ENCODE measurements around the gene LYPD1.

LYPD1 gene

DNA sequence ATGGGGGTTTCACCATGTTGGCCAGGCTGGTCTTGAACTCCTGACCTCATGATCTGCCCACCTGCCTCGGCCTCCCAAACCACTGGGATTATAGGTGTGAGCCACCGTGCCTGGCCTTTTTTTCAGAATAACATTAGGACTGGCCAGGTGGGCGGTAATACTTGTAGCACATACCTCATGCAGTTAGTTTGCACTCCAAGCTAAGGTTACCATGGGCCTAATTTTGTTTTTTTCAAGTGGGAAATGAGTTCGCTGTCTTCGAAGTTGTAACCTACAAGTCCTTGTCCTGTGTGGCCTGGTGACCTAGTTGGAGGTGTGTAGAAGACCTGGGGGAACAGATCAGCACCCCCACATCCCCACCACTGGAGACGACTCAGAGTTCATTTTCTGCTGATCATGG, 74.8 kb downstream of the LYPD1 start:
- DNase-seq (ENCODE audit: insufficient read length, low spot score), result no peak
- TF ChIP-seq, protein P1, sequence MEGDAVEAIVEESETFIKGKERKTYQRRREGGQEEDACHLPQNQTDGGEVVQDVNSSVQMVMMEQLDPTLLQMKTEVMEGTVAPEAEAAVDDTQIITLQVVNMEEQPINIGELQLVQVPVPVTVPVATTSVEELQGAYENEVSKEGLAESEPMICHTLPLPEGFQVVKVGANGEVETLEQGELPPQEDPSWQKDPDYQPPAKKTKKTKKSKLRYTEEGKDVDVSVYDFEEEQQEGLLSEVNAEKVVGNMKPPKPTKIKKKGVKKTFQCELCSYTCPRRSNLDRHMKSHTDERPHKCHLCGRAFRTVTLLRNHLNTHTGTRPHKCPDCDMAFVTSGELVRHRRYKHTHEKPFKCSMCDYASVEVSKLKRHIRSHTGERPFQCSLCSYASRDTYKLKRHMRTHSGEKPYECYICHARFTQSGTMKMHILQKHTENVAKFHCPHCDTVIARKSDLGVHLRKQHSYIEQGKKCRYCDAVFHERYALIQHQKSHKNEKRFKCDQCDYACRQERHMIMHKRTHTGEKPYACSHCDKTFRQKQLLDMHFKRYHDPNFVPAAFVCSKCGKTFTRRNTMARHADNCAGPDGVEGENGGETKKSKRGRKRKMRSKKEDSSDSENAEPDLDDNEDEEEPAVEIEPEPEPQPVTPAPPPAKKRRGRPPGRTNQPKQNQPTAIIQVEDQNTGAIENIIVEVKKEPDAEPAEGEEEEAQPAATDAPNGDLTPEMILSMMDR (IDR thresholded peaks at IDR 0.05; ENCODE audit: insufficient read depth, missing control alignments), result no peak
- no peak for FAIRE-seq
